HepG2 (cell line): ENCODE measurements around the gene RHOC. TPM values are rescaled to one million over a fixed set of nuclear protein-coding genes. Genes with fewer than 3 reads are reported as not detected.

Source experiments
- ATAC-seq: fragments of 200-7000 bp; cut with Tn5 transposase; 3 replicates; pipeline ENCODE4 v1.9.1; 2020; ENCODE audit warnings: mild to moderate bottlenecking, moderate library complexity
- BruUV-seq: library from RNA; stranded (reverse); fragments of 400-500 nt; replicated peaks from 2 replicates; lab custom pipeline; 2021; lab: Mats Ljungman, UMichigan
- CTCF ChIA-PET: fragments of 300-600 bp; formaldehyde crosslinking; extraction: SDS; loops from one replicate; lab custom pipeline; 2021; ENCODE audit warnings: low total read pairs, inconsistent platforms, low intra/inter-chr PET ratio; lab: Yijun Ruan, JAX
- POLR2A ChIA-PET: fragments of 350-600 bp; sonication (Branson Sonifier 250); formaldehyde crosslinking; loops from one replicate; lab custom pipeline; 2020; ENCODE audit warnings: antibody characterized with exemption, inconsistent platforms; lab: Yijun Ruan, JAX
- DNase-seq: peaks from one replicate; pipeline ENCODE4 v3.0.0-alpha.2; 2015; ENCODE audit warnings: low spot score
- FAIRE-seq: peaks from 3 replicates; lab custom pipeline; 2011; peaks lifted over from hg19 to GRCh38; lab: Jason Lieb, UNC
- H2AFZ ChIP-seq: one replicate; pipeline ENCODE4 v1.6.1; 2011; ENCODE audit warnings: low read length, inconsistent platforms
- H3K27ac ChIP-seq: fragments of 300-600 bp; 3 replicates; pipeline ENCODE4 v1.8.0; 2011; ENCODE audit warnings: mixed run types, mild to moderate bottlenecking, mixed read lengths, low read length, inconsistent platforms; ENCODE audit not compliant: insufficient read depth; ENCODE audit errors: extremely low read length
- H3K27me3 ChIP-seq, 2 experiments: fragments of 200-600 bp in 1 of 2; 2 replicates in 1 of 2; 3 replicates in 1 of 2; pipeline versions ENCODE4 v1.6.0 to v1.8.0; 2011; ENCODE audit warnings: low read length in 2 of 2, mild to moderate bottlenecking in 2 of 2, moderate library complexity in 2 of 2, inconsistent platforms in 1 of 2; ENCODE audit not compliant: insufficient read depth in 2 of 2, control insufficient read depth in 1 of 2
- H3K36me3 ChIP-seq, 2 experiments: fragments of 200-600 bp in 1 of 2; replicated peaks in 1 of 2; 2 replicates in 1 of 2; 3 replicates in 1 of 2; pipeline versions ENCODE4 v1.5.1 to v1.8.0; 2011; ENCODE audit warnings: low read length in 2 of 2, inconsistent platforms in 1 of 2; ENCODE audit not compliant: insufficient read depth in 2 of 2, control insufficient read depth in 1 of 2
- H3K4me1 ChIP-seq: 2 replicates; pipeline ENCODE4 v1.5.1; 2012; ENCODE audit warnings: low read length, inconsistent platforms; ENCODE audit not compliant: insufficient read depth
- H3K4me2 ChIP-seq: 2 replicates; pipeline ENCODE4 v1.6.0; 2011; ENCODE audit warnings: low read depth, low read length, inconsistent platforms
- H3K4me3 ChIP-seq, 3 experiments: fragments of 200-600 bp in 1 of 3; sonication (generic), shearing (Covaris generic) in 1 of 3; replicated peaks in 1 of 3; 2 replicates each; pipeline ENCODE4 v1.5.1; 2011 to 2016; ENCODE audit warnings: low read length in 3 of 3, inconsistent platforms in 2 of 3, low read depth in 2 of 3, mild to moderate bottlenecking in 2 of 3, control low read depth in 1 of 3, mixed read lengths in 1 of 3; ENCODE audit not compliant: insufficient read depth in 1 of 3
- H3K79me2 ChIP-seq: one replicate; pipeline ENCODE4 v1.6.1; 2011; ENCODE audit warnings: low read length, inconsistent platforms; ENCODE audit not compliant: insufficient read depth
- H3K9ac ChIP-seq: 2 replicates; pipeline ENCODE4 v1.6.0; 2011; ENCODE audit warnings: mild to moderate bottlenecking, low read depth, low read length, inconsistent platforms; ENCODE audit not compliant: insufficient read depth
- H3K9me3 ChIP-seq: 2 replicates; pipeline ENCODE4 v1.5.1; 2012; ENCODE audit warnings: mild to moderate bottlenecking, low read length
- H4K20me1 ChIP-seq: 2 replicates; pipeline ENCODE4 v1.6.0; 2011; ENCODE audit warnings: inconsistent platforms, mild to moderate bottlenecking, low read length, moderate library complexity; ENCODE audit not compliant: insufficient read depth
- ARHGAP35 ChIP-seq: sonication (generic); formaldehyde crosslinking; IDR thresholded peaks from 2 replicates; pipeline ENCODE4 v1.9.0; 2022; ENCODE audit warnings: mild to moderate bottlenecking, inconsistent platforms, moderate library complexity, missing genetic modification reagents, borderline replicate concordance
- BRCA1 ChIP-seq: sonication (generic); formaldehyde crosslinking; IDR thresholded peaks from 2 replicates; pipeline ENCODE4 v1.4.0; 2020; ENCODE audit warnings: missing genetic modification reagents
- DPF2 ChIP-seq: sonication (generic); formaldehyde crosslinking; IDR thresholded peaks from 2 replicates; pipeline ENCODE4 v1.4.0; 2020; ENCODE audit warnings: mild to moderate bottlenecking, low read depth, missing genetic modification reagents, borderline replicate concordance
- KAT8 ChIP-seq: IDR thresholded peaks from 2 replicates; pipeline ENCODE4 v1.6.1; 2016; ENCODE audit warnings: missing genetic modification reagents, missing compliant biosample characterization
- POLR2A ChIP-seq, 2 experiments: IDR thresholded peaks; 2 replicates each; pipeline ENCODE4 v1.6.1; 2011; ENCODE audit warnings: low read depth in 2 of 2, low read length in 2 of 2, mild to moderate bottlenecking in 1 of 2, moderate library complexity in 1 of 2; ENCODE audit not compliant: insufficient read depth in 1 of 2
- SAP130 ChIP-seq: IDR thresholded peaks from 2 replicates; pipeline ENCODE4 v1.6.1; 2016; ENCODE audit warnings: low read depth
- STAT6 ChIP-seq: sonication (generic); formaldehyde crosslinking; IDR thresholded peaks from 2 replicates; pipeline ENCODE4 v1.4.0; 2020; ENCODE audit warnings: missing genetic modification reagents, mild to moderate bottlenecking, borderline replicate concordance
- ZNF101 ChIP-seq: sonication (generic); formaldehyde crosslinking; IDR thresholded peaks from 2 replicates; pipeline ENCODE4 v1.4.0; 2020; ENCODE audit warnings: mild to moderate bottlenecking, low read depth, missing genetic modification reagents, borderline replicate concordance
- ZNF18 ChIP-seq: sonication (generic); formaldehyde crosslinking; IDR thresholded peaks from 2 replicates; pipeline ENCODE4 v1.8.0; 2022; ENCODE audit warnings: mild to moderate bottlenecking, missing genetic modification reagents; ENCODE audit not compliant: insufficient replicate concordance
- ZNF329 ChIP-seq: sonication (generic); formaldehyde crosslinking; IDR thresholded peaks from 2 replicates; pipeline ENCODE4 v1.9.0; 2021; ENCODE audit warnings: low read depth, mild to moderate bottlenecking, missing genetic modification reagents
- WGBS: methylation state at CpG from one replicate; pipeline ENCODE4 v1.1.6; 2017; ENCODE audit warnings: low lambda C conversion rate; 5-methylcytosine and 5-hydroxymethylcytosine counted together
- in situ Hi-C: cut with HindIII; loops from 2 replicates; pipeline ENCODE4 v1.10.0; 2017; ENCODE audit warnings: low pct_unique_long_range_greater_than_20kb; ENCODE audit not compliant: extremely low pct_ligation_motif_present
- intact Hi-C: fragments of 100-400 bp; cut with micrococcal nuclease; formaldehyde crosslinking; loops from one replicate; pipeline ENCODE4 v1.10.0; 2022; ENCODE audit not compliant: unreplicated experiment
- polyA plus RNA-seq, 8 experiments: library from polyadenylated mRNA; depleted of rRNA in 3 of 8; stranded (reverse) in 7 of 8; unstranded in 1 of 8; fragments of >200 nt; fragmentation: Illumina TruSeq in 4 of 8; extraction: Trizol in 4 of 8; gene quantifications; 2 replicates each; pipeline versions ENCODE4 v1.2.1 to v1.2.3, GENCODE V29; 2011 to 2016; ENCODE audit warnings: low read depth in 4 of 8, missing spikeins in 1 of 8, mixed read lengths in 1 of 8; ENCODE audit not compliant: insufficient read depth in 1 of 8
- total RNA-seq, 5 experiments: library from RNA; depleted of rRNA; stranded (reverse); fragments of >200 nt; fragmentation: Illumina TruSeq; extraction: Trizol; gene quantifications; 2 replicates each; pipeline ENCODE4 v1.2.3, GENCODE V29; 2016; ENCODE audit warnings: low read depth in 1 of 5

The RHOC gene
- total and polyA plus RNA-seq, 2 of the 13 experiments (the other 11 are each of a cell fraction or from before 2014, with no cell fraction given), result 64.3 to 182 TPM

GRCh38 chr1:112710586-112710985, 3.7 kb upstream of the RHOC start:
- no TSS peak for BruUV-seq
- Histone ChIP-seq H4K20me1 (no peaks in the 10 kb centered on the region), H3K79me2 (peaks cover 10% of the 10 kb centered on the region), H3K4me3 (no peak overlapping the region), H3K4me1 (peaks cover 32% of the 10 kb centered on the region), H2AFZ (no peak overlapping the region), H3K27me3 (peaks cover 11 to 71% of the 10 kb centered on the region in 2 experiments)
- no peak for ATAC-seq
- WGBS, result 0% methylated on average over 1 of the region's 3 CpGs
- TF ChIP-seq SAP130 (CRISPR knock-in tag), result no peak
- TF ChIP-seq STAT6 (CRISPR knock-in tag), result no peak
- TF ChIP-seq ARHGAP35 (CRISPR knock-in tag), result no peak
- no peak for TF ChIP-seq DPF2 (CRISPR knock-in tag)
- no peak for TF ChIP-seq BRCA1 (CRISPR knock-in tag)
- TF ChIP-seq ZNF18 (CRISPR knock-in tag), result no peak
- TF ChIP-seq POLR2A (IDR thresholded peaks at IDR 0.05; ENCODE audit: insufficient read depth in 1 of 2, low read depth in 2 of 2, low read length in 2 of 2), result no peak
- no peak for TF ChIP-seq ZNF329 (CRISPR knock-in tag)
- TF ChIP-seq ZNF101 (CRISPR knock-in tag), result no peak
- no peak for TF ChIP-seq KAT8 (CRISPR knock-in tag)
- TF ChIP-seq, all 625 proteins: peak for 0
- POLR2A ChIA-PET, result interaction anchor here (1.4 kb wide), 1 partner anchor 15 kb away, joined by 3 read pairs; no protein-coding TSS in a partner anchor
- FAIRE-seq, result no peak
- DNase-seq, result no peak
- no peak overlapping the region for H3K9ac ChIP-seq
- CTCF ChIA-PET, result no interaction called here
- H3K27ac ChIP-seq, result no peak overlapping the region
- H3K9me3 ChIP-seq, result no peaks in the 10 kb centered on the region
- intact Hi-C loops, result no loop called here
- in situ Hi-C loops, result loop anchor here (25.0 kb wide), 1 partner anchor 327 kb away; no protein-coding TSS in a partner anchor
- no peaks in the 10 kb centered on the region for H3K36me3 ChIP-seq
- H3K4me2 ChIP-seq, result no peak overlapping the region
